ENCODE data around the gene SLC30A1. TPM values are rescaled to one million over a fixed set of nuclear protein-coding genes. Genes with fewer than 3 reads are reported as not detected.
"Not testable (repeated sequence)": the region's sequence is repeated elsewhere in the genome, so short reads cannot be mapped to it uniquely, and the experiment has no call there.

The SLC30A1 gene
- total and polyA plus RNA-seq, 2 of the 8 experiments (the other 6 are each of a cell fraction or from before 2014, with no cell fraction given): 4.5 to 14.0 TPM

GRCh38 chr1:211571998-211572397 lies 7.0 kb downstream of the SLC30A1 start (continued):
- TF ChIP-seq EZH2 (IDR thresholded peaks at IDR 0.05; ENCODE audit: low read depth, low read length, severe bottlenecking) (no peak), POLR2A (IDR thresholded peaks at IDR 0.05; ENCODE audit: control extremely low read depth in 1 of 2, low read depth in 2 of 2, low read length in 2 of 2) (no peak)

- H3K27me3 ChIP-seq (replicated peaks in 1 of 4; ENCODE audit: control insufficient read depth in 3 of 4, extremely low read depth in 1 of 4, insufficient read depth in 3 of 4, low read length in 3 of 4); H3K14ac ChIP-seq (ENCODE audit: insufficient read length); H2BK12ac ChIP-seq (ENCODE audit: low read depth, low read length); H2AFZ ChIP-seq (ENCODE audit: low read length); H2BK120ac ChIP-seq (replicated peaks; ENCODE audit: low read depth, low read length); H4K5ac ChIP-seq (ENCODE audit: insufficient read length, low read depth, low read length); H2BK20ac ChIP-seq (ENCODE audit: low read length); H3K9ac ChIP-seq (replicated peaks in 1 of 4; ENCODE audit: extremely low read depth in 1 of 4, low read depth in 3 of 4, low read length in 3 of 4); H3K4me1 ChIP-seq (replicated peaks in 1 of 4; ENCODE audit: control insufficient read depth in 3 of 4, insufficient read depth in 4 of 4, low read length in 3 of 4); H3K79me1 ChIP-seq (ENCODE audit: low read depth, low read length); H3K4me2 ChIP-seq (ENCODE audit: insufficient read depth in 1 of 2, low read depth in 2 of 2, low read length in 2 of 2); DNase-seq (ENCODE audit: low read depth in 1 of 2, low spot score in 2 of 2); H2AK5ac ChIP-seq (ENCODE audit: low read depth, low read length); H4K91ac ChIP-seq (replicated peaks; ENCODE audit: insufficient read length, low read length); H3K4me3 ChIP-seq (ENCODE audit: extremely low read depth in 1 of 4, insufficient read depth in 2 of 4, low read depth in 3 of 4, low read length in 4 of 4); H3K18ac ChIP-seq (ENCODE audit: extremely low read depth, low read length); H3K9me3 ChIP-seq (ENCODE audit: insufficient read depth in 2 of 2, low read depth in 1 of 2, low read length in 1 of 2); H4K8ac ChIP-seq (ENCODE audit: extremely low read depth, insufficient read depth, low read length); H3K4ac ChIP-seq (replicated peaks; ENCODE audit: insufficient read length, low read depth, low read length); H3K56ac ChIP-seq (replicated peaks; ENCODE audit: insufficient read length, low read depth, low read length); H3K23me2 ChIP-seq (ENCODE audit: low read depth, low read length); H3K27ac ChIP-seq (ENCODE audit: low read depth, low read length); H2BK5ac ChIP-seq (ENCODE audit: low read depth, low read length); H4K20me1 ChIP-seq (replicated peaks in 1 of 2; ENCODE audit: control insufficient read depth in 1 of 2, insufficient read depth in 2 of 2, low read length in 2 of 2); H3K23ac ChIP-seq (ENCODE audit: insufficient read length); H2BK15ac ChIP-seq (ENCODE audit: low read length); FAIRE-seq: not testable (repeated sequence)
- H3K36me3 ChIP-seq (ENCODE audit: control insufficient read depth in 2 of 4, insufficient read depth in 4 of 4, low read length in 3 of 4): peaks cover 0 to 26% (median 2%) of the 10 kb centered on the region in 4 experiments; a peak in 1 of 8 replicates
- H3K79me2 ChIP-seq (ENCODE audit: control insufficient read depth in 1 of 2, insufficient read depth in 2 of 2, low read length in 2 of 2): peaks cover 0 to 25% of the 10 kb centered on the region in 2 experiments; a peak in 2 of 4 replicates
- ChIA-PET POLR2A (ENCODE audit: partially characterized antibody) (interaction anchor here (1.1 to 1.9 kb wide), 2 partner anchors 9 to 27 kb away, joined by 3 to 5 read pairs; partner anchors contain the start of gene SLC30A1), CTCF (ENCODE audit: partially characterized antibody) (interaction anchor here (0.6 to 1.1 kb wide), 5 partner anchors 9 to 247 kb away, joined by 3 to 4 read pairs (median 3); partner anchors contain the start of gene SLC30A1)
- WGBS, 2 experiments (ENCODE audit: extremely low coverage in 1 of 2, insufficient coverage in 1 of 2, insufficient read length in 1 of 2, insufficient replicate concordance in 2 of 2, low coverage in 1 of 2, low lambda C conversion rate in 2 of 2, missing lambda C conversion rate in 1 of 2): 82% methylated on average over 1 of the region's 1 CpG; no CpG with 5 or more reads in 1 of the 2 experiments
These were observed 8.6 kb downstream of the SLC30A1 start for GRCh38 chr1:211570378-211570777.
